ENCODE results near the gene PRDM15.
"Not testable (repeated sequence)": the region's sequence is repeated elsewhere in the genome, so short reads cannot be mapped to it uniquely, and the experiment has no call there.

The PRDM15 gene

DNA sequence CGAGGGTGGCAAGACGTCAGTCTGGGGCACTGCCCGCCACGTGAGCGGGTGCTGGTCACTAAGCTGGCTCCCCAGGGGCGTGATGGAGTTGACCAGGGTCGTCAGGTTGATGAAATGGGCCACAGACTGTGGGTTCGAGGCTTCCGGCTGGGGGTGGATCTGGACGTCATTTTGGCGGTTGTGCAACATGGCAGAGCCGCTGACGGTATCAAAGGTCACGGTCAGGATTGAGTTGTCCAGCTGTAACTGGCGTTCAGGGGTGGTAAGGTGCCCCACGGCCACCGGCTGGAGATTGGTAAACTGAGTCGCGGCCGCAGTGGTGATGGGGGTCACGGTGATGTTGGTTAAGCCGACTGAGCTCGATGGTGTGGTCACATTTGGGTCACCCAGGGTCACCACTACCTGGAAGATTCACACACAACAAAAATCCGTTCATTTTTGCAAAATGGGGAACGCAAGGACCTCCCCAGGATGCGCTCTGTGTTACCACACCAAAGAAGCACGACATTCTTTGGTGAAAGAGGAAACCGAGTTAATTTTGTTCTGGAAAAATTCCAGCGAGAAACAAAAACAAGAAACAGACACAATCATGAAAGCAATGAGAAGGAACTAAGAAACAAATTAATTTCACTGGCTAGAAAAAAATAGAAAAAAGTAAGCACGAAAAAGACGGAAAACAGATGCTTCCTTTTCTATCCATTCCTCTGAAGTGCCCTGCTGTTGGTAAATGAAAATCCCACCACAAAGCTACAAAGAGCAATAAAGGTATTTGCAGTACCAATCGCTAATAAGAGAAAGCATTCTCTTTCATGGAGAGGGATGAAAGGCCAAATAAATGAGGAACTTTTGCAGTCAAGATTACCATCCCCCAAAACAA lies 77.6 kb downstream of the PRDM15 start:
- no peak for DNase-seq

DNA sequence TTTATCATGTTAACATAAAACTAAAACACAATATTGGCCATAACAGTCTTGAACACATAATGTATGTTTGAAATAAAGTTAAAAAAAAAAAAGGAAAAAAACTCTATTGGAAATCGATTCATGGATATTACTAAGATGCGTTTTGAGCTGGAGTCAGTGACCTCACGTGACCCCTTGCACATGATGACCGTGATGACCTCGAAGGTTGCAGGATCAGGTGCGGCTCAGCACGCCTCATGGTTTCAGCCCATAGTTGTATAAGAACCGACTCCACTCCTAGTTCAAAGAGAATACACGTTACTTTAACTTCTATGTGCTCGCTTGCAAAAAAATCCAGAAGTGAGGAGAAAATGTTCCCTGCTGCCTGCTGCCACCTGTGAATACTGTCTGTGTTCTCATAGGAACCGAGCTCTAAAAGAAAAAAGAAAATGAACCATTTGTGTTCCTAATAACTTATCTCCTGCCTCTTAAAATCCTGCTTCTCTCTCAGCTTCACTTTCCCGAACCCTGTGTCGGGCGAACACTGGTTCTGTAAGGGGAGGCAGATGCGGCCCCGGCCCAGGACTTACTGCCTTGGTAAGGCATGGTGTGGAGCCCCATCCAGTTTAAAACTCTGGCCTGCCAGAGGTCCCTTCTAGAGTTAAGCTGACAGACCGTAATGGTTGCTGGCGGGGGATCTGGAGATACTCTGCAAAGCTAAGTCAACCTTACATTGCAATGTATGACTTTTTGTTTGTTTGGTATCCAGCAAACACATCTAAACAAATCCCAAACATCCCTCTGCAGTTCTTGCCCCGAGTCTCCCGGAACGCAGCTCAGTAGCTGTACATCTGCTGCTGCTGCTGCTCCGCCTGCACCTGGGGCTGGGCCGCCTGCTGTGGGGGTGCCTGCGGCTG lies 78.5 kb downstream of the PRDM15 start:
- DNase-seq: no peak

DNA sequence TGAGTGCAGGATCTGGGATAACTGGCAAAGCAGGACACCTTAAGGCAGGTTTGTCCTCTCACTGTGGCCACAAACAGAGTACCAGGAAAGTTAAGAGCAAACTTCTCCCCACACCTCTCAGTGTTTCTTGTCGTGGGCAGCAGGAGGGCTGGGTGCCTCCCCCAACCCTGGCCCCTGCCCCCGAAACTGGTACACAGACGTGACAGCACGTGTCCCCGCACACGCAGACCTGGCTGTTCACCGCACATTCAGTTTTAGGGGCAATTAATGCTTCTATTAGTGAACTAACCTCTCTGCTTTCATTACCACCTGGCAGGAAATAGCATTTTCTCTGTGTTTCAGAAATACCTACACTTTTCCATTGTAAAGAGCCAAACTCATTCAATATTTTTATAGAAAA lies 79.4 kb downstream of the PRDM15 start:
- DNase-seq: no peak

DNA sequence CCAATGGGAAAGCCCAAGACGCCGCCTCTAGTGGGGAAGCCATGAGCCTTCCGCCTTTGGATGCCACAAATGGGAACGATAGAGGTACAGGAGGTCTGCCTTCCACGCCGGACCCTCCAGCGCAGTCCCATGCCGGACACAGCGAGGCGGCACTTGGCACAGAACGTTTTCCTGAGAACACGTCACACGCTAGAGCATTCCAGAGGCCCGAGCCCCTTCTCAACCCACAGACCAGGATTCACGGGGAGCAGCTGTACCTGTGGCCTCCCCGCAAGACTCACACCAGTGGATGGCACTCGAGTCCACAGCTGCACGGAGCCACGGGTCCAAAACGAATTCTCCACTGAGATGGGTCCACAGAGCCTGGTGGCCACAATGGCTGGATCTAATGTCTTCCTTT lies 80.8 kb downstream of the PRDM15 start:
- no peak for DNase-seq

DNA sequence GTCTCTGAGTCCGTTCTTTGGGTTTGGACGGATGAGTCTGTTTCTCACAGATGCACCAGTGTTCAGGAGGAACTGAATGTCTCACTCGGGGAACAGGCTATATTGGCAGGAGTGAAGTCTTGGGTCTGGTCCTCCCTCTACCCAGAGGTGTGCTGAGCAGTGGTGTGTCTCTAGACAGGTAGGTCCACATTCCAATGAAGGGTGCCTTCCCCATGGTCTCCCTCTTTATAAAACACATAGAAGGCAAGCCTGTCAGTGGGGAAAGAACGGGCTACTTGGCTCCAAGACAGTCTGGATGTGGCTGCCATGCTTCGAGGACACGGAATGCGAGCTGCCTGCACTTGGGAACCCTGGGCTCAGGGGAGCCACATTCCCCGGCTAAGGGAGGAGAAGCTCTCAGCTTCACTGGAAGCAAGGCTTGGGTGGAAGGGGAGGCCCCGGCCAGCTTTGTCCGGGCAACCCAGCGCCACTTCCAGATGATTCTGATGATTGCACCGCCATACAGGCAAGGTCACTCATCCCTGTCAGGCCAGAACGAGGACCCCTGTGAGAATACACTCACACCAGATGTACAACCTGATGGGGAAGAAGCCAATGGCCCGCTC lies 82.6 kb downstream of the PRDM15 start:
- DNase-seq: no peak

DNA sequence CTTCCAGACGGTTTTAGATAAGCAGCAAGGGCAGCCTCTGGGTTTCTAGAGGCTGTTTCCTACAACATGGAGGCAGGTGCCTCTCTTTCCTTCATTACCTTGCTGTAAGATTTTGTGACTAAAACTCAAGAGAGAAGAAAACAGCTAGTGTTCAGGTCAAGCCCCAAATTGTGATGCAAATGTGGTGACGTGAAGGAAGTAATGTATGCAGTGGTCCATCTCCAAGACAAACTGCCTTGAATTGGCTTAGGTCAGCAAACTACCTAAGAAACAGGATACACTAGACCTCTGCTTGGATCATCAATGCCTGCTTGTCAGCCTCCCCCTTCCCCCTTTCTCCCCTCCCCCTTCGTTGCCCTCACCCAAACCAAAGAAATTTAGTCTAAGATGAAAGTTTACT lies 83.4 kb downstream of the PRDM15 start:
- DNase-seq: no peak

DNA sequence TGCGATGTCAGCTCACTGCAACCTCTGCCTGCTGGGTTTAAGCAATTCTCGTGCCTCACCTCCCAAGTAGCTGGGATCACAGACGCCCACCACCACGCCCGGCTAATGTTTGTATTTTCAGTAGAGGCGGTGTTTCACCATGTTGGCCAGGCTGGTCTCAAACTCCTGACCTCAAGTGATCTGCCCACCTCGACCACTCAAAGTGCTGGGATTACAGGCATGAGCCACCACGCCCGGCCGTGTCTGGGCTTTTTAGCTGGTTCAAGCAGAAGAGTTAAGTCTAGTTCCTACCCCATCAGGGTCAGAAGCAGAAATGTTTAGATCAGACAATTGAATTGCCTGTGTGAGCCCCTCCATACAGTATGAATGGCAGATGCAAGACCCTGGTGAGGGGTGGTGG lies 84.5 kb downstream of the PRDM15 start:
- DNase-seq: no peak

DNA sequence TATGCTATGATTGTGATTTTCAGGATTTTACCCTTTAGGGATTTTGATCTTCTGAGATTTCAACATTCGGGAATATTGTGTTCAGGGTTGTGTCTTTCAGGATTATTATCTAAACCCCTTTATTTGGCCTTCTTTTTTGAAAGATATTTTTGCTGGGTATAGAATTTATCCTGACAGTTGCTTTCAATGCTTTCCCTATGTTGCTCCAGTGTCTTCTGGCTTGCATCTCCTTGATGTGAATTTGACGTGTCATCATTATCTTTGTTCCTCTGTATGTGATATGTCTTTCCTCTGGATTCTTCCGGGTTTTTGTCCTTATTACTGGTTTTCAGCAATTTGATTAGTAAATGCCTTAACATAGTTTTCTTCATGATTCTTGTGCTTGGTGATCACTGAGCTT lies 86.4 kb downstream of the PRDM15 start:
- DNase-seq: no peak

DNA sequence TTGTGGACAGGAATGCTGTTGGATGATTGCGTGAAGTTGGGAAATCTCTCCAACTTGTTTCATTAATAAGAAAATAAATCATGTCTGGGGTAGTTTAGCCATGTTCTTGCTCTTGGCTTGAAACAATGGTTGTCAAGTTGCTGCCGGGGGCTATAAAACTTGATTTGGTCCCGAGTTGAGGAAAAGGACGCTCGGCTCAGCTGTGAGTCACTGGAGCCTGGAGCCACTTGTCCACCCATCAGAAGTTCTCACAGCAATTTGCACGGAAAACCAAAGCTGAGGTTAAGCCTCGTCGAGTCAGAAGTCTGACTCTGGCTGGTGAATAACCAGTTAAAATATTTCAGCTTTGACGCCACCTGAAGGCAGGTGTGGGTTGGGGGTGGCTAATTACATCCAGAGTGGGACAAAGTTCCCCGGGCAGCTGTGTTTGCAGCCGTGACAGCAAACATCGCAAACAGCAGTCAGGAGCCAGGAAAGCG lies 92.6 kb downstream of the PRDM15 start:
- no peak for DNase-seq

DNA sequence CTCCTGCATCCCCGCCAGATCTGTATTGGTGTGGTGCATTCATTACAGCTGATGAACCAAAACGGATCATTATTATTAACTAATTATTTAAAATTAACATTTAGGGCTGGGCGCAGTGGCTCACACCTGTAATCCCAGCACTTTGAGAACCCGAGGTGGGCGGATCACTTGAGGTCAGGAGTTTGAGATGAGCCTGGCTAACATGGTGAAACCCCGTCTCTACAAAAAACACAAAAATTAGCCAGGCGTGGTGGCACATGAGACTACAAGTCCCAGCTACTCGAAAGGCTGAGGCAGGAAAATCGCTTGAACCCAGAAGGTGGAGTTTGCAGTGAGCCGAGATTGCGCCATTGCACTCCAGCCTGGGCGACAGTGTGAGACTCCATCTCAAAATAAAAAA lies 93.9 kb downstream of the PRDM15 start:
- DNase-seq: not testable (repeated sequence)

DNA sequence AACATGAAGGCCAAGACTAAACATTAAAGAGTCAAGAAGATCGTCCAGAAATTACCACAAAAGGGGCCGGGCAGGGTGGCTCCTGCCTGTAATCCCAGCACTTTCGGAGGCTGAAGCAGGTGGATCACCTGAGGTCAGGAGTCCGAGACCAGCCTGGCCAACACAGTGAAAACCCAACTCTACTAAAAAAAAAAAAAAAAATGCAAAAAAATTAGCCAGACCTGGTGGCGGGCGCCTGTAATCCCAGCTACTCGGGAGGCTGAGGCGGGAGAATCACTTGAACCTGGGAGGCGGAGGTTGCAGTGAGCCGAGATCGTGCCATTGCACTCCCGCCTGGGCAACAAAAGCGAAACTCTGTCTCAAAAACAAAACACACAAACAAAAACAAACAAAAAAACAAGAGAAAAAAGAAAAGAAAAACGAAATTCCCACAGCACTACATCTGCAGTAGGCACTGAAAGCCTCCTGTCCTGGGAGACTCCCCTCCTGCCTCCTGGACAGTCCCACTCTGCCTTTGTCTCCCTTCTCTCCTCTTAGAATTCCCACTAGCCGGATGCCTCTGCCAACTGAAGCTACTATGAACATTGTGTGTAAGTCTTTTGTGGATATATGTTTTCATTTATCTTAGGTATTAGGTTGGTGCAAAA lies 94.6 kb downstream of the PRDM15 start:
- DNase-seq: no peak

DNA sequence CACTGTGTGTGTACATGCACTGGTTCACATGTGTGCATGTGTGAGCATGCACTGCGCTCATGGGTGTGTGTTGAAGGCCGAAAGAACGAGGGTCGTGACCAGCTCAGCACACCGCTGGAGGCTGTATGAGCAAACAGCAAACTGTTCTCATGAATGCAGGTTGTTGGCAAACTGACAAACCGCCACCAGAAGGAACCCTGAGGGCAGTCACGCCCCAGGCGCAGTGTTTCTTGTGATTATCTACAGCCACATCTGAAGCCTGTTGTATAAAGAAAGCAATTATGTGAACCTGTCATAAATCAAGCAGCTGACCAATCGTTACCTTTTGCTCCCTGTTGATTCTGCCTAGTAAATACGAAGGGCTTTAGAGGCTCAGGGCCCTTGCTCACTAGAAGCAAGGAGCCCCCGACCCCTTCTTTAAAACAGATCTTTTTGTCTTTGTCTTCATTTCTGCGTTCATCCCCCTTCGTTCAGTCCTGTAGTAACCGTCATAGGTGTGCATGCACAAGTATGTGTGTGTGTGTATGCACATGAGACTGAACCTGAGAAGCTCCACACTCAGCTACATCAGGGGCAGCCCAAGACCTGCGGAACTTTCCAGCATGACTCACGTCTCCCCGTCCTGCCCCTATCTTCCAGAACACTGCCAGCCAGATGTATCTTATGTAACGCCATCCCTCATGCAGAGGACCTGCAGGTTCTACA lies 95.5 kb downstream of the PRDM15 start:
- no peak for DNase-seq

DNA sequence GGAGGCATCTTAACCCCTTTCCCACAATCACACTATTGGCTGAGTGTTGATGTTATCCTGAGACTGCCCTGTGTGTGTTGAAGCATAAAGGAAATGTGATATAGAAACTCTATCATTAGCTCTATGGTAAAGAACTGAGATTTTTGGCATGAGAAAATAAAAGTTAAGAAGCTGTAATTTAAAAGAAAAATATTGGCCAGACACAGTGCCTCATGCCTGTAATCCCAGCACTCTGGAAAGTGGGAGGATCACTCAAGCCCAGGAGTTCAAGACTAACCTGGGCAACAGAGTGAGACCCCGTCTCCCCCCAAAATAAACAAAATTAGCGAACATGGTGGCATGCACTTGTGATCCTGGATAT lies 98.1 kb downstream of the PRDM15 start:
- DNase-seq: no peak

DNA sequence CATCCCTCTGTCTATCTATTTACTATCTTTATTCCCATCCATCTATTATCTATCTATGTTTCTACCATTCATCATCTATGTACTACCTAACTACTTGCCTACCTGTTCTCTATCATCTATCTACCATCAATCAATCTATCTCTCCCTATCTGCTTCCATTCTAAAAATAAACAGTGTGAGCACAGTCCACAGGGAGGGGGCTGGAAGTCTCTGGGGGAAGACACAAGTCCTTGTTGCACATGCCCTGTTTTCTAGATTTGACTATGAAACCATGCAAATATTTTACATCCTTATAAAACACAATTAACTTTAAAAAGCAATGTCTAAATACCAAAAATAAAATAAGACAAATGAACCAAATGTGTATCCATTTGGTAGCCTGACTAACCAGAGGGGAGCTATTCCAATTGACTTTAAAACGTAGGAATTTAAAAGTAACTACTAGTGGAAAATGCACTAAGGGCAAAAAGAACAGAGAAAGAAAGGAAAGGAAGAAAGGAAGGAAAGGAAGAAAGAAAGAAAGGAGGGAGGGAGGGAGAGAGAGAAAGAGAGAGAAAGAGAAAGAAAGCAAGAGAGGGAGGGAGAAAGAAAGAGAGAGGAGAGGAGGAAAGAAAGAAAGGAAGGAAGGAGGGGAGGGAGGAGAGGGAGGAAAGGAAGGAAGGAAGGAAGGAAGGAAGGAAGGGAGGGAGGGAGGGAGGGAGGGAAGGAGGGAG lies 98.7 kb downstream of the PRDM15 start:
- DNase-seq: no peak

DNA sequence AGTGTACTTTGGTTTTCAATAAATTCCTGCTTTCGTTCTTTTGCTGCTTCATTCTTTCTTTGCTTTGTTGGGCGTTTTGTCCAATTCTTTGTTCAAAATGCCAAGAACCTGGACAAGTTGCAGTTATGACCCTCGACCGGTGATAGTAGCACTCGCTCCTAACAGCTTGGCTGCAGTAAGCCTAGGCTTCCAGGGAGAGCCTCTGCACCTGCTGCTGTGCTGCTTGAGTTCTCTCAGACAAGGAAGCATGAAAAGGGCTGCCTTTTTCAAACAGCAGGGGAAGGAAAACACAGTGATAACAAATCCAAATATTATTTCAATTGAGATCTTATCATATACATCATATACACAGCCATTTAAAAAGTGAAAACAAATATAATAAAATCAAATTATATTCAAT lies 99.5 kb downstream of the PRDM15 start:
- DNase-seq: no peak

DNA sequence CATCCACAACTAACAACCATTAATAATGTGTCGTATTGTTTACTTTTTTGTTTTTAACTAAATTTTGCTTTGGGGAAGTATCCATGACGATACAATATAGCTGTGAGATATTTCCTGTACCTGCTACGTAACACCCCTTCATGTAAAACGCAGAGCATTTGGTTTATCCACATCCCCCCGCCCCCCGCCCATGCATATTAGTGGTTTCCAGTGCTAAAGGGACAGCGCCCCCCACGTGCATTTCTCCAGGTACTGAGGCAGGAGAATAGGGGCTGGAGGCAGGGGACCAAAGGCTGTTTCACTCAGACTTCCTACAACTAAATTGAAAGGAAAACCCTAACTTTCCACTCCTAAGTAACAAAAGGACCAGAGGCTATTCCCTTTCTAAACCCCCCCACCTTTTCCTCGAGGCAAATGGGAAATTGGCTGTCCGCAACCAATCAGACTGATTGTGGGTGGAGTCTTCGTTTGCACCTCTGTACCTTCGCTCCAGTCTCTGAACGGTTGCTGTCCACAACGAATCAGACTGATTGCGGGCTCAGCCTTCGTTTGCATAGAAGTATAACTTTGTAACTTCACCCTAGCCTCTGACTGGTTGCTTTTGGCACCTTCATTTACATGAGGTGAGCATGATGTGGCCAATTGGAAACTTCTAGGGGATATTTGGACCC lies 100.1 kb downstream of the PRDM15 start:
- no peak for DNase-seq

DNA sequence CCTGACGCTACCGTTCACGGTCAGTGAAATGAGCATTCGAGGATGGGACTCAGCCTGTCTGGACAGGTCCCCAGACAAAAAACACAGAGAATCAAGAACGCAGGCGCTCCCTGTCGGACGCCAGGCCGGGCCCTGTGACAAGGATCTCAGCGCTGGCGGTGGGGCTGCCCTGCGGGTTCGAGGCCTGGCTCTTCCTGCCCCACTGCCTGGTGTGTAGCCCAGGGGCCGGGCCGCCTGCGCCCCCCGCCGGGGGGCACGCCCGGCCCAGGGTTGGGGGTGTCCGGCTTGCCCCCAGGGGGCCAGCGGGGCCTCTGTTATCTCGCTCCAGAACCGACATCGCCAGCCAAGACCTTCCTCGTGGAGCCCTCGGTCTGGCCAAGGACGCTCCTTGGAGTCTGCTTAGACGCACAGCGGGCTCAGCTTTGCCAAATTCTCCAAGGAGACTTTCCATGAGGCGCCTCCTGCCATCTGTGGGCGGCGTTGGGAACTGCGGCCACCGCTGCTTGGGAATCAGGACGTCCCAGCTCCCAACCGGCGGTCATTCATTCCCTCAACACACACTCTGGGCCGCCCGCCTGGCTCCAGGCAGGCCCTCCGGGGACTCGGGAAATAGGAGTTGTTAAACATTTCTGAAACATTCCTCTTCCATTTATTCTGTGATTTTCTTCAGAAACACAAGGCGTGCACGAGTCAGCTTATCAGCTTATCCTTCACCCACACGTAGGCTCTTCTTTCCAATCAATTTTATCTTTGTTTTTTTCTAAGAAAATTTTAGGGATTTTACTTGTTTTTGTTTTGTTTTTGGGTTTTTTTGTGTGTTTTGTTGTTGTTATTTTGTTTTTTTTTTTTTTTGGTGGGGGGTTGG lies 101.0 kb downstream of the PRDM15 start:
- DNase-seq: no peak

DNA sequence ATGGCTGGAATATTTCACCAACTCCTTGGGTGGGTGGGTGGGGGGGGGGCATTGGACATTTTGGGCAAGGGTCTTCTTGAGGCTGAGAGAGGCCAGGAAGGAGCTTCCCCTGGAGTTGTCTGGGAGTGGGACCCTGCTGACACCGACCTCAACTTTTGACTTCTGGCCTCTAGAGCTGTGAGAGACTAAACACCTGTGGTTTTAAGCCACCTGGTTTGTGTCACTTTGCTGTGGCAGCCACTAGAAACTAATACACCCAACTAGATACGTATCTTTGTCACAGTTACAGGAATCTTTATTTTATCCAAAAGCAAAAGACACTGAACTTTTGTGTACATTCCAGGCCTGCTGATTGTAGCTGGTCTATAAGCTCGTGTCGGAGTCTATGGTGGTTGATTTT lies 102.4 kb downstream of the PRDM15 start:
- DNase-seq: no peak

DNA sequence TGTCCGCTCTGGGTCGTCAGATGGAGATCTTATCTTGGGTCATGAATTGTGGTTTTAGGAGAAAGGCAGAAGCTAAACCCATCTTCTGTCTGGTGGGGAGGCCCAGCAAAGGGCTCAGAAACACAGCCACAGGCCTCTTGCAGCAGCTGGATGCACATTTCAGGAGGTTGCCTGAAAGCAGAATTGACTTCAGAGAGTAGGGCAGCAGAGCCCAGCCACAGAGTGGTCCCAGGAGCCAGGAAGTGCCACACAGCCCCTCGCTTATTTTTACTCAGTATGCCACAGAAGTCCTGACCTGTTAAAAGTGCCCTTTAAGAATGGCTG lies 104.0 kb downstream of the PRDM15 start:
- no peak for DNase-seq

DNA sequence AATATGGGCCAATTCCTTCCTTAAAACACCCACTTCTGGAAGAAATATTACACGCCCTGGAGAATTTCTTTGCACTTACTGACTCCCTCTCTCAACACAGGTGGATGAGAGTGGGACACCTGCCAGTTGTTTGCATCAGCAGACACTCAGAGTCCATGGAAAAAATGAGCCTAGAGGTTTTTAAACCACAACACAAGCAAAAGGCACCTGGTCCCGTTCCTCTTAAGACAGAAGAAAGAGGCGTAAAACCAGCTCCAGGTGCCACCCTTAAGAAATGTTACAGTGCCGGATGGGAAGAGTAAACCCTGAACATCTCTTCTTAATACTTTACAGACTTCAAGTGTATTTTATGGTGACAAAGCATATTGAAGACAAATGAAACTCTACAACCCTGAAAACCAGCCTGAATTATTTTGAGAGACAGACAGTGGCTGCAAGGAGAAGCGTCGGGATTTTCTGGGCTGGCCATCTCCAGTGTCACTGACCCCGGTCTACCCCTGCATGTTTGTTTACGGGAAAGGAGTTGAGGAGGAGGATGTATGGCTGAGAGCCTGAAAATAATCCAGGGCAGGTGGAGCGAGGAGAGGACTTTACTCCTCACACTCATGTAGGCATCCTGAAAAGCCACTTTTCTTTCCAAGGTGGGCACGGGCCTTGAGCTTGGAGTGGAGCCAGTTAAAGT lies 104.5 kb downstream of the PRDM15 start:
- no peak for DNase-seq
